Measurements from ENCODE around the gene TMEFF2. TPM values are rescaled to one million over a fixed set of nuclear protein-coding genes. Genes with fewer than 3 reads are reported as not detected.

Gene TMEFF2
- total RNA-seq, 1 donor: 9.4 TPM

GRCh38 chr2:192047315-192048107 is 147.2 kb downstream of the TMEFF2 start:
- DNase-seq (ENCODE audit: low read depth): no peak
- no peak overlapping the region for H3K4me3 ChIP-seq (ENCODE audit: low read depth, low read length)
- TF ChIP-seq, protein P1, sequence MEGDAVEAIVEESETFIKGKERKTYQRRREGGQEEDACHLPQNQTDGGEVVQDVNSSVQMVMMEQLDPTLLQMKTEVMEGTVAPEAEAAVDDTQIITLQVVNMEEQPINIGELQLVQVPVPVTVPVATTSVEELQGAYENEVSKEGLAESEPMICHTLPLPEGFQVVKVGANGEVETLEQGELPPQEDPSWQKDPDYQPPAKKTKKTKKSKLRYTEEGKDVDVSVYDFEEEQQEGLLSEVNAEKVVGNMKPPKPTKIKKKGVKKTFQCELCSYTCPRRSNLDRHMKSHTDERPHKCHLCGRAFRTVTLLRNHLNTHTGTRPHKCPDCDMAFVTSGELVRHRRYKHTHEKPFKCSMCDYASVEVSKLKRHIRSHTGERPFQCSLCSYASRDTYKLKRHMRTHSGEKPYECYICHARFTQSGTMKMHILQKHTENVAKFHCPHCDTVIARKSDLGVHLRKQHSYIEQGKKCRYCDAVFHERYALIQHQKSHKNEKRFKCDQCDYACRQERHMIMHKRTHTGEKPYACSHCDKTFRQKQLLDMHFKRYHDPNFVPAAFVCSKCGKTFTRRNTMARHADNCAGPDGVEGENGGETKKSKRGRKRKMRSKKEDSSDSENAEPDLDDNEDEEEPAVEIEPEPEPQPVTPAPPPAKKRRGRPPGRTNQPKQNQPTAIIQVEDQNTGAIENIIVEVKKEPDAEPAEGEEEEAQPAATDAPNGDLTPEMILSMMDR (IDR thresholded peaks at IDR 0.05; ENCODE audit: insufficient read depth, low read length): no peak

DNA sequence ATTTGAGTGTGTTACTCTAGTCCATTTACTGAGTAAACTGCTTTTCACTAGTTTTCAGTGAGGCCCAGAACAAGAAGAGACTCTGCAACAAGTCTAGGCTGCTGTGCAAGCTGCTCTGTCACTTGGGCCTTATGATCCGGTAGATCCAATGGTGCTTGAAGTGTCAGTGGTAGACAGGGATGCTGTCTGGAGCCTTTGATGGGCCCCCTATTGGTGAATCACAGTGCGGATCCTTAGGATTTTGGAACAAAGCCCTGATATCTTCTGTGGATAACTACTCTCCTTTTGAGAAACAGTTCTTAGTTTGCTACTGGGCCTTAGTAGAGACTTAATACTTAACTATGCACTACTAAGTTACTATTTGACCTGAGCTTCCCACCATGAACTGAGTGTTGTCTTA is 150.2 kb downstream of the TMEFF2 start:
- no peak overlapping the region for H3K4me3 ChIP-seq (ENCODE audit: low read depth, low read length)
- TF ChIP-seq, protein P1 (IDR thresholded peaks at IDR 0.05; ENCODE audit: insufficient read depth, low read length): no peak
- no peak for DNase-seq (ENCODE audit: low read depth)

DNA sequence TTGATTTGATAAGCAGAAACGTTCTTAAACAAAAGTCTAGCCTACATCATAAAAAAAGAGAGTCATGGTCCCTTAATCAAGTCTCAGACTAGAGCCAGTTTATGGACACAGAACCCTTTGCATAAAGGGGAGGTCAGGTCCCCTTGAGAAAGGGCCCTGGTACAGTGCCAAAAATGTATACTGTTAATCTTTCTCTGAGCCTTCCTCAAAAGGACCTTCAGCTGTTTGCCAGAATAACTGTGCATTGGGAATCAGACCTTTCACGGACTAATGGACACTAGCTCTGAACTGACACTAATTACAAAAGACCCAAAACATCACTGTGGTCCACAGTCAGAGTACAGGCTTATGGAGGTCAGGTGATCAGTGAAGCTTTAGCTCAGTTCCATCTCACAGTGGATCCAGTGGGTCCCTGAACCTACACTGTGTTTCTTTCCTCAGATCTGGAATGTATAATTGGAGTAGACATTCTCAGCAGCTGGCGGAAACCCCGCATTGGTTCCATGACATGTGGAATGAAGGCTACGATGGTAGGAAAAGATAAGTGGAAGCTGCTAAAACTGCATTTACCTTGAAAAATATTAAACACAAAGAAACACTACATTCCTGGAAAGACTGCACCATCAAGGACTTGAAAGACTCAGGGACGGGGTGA is 151.4 kb downstream of the TMEFF2 start:
- TF ChIP-seq, protein P1 (IDR thresholded peaks at IDR 0.05; ENCODE audit: insufficient read depth, low read length): no peak
- DNase-seq (ENCODE audit: low read depth): no peak

GRCh38 chr2:192042126-192042525 is 152.6 kb downstream of the TMEFF2 start:
- TF ChIP-seq, protein P1 (IDR thresholded peaks at IDR 0.05; ENCODE audit: insufficient read depth, low read length): no peak
- no peak overlapping the region for H3K4me3 ChIP-seq (ENCODE audit: low read depth, low read length)
- DNase-seq (ENCODE audit: low read depth): no peak

More for the DNA sequence above, 151.4 kb downstream of the TMEFF2 start:
- H3K4me3 ChIP-seq (ENCODE audit: low read depth, low read length): no peak overlapping the region

DNA sequence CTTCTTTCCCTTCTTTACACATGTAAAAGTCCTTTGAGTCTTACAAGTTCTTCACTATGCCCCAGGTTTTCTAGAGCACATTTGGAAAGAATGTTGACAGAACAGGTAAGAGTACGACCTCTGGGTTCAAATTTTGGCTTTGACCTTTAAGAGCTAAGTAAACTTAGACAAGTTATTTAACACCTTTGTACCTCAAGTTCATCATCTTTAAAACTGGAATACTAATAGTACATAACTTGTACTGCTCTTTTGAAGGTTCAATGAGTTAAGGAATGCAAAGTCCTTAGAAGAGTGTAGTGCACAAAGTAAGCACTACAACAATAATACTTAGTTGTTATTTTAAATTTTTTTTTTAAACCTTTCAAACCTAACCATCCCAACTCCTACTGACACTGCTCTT is 156.6 kb downstream of the TMEFF2 start:
- TF ChIP-seq, protein P1 (IDR thresholded peaks at IDR 0.05; ENCODE audit: insufficient read depth, low read length): no peak
- no peak overlapping the region for H3K4me3 ChIP-seq (ENCODE audit: low read depth, low read length)
- DNase-seq (ENCODE audit: low read depth): no peak

GRCh38 chr2:192035731-192036442 is 158.8 kb downstream of the TMEFF2 start:
- peak; percentile 63 for DNase-seq (ENCODE audit: low read depth)
- peak overlapping the region; percentile 16 for H3K4me3 ChIP-seq (ENCODE audit: low read depth, low read length)
- TF ChIP-seq, protein P1 (IDR thresholded peaks at IDR 0.05; ENCODE audit: insufficient read depth, low read length): no peak
